SK-N-SH (cell line): ENCODE measurements around the gene CYTH3. TPM values are rescaled to one million over a fixed set of nuclear protein-coding genes. Genes with fewer than 3 reads are reported as not detected.

Experiments used
- CTCF ChIA-PET: fragments of 300-600, 350-600 bp; formaldehyde crosslinking; extraction: SDS; loops from one replicate; lab custom pipeline; 2021; lab: Yijun Ruan, JAX
- POLR2A ChIA-PET: fragments of 350-600 bp; sonication (Branson Sonifier 250); formaldehyde crosslinking; extraction: SDS; loops from one replicate; lab custom pipeline; 2020; ENCODE audit warnings: antibody characterized with exemption, inconsistent platforms; lab: Yijun Ruan, JAX
- DNase-seq: peaks from one replicate; pipeline ENCODE4 v3.0.0; 2012
- H2AFZ ChIP-seq: fragments of 200-600 bp; sonication (generic); 2 replicates; pipeline ENCODE4 v1.8.1; 2016; ENCODE audit warnings: antibody characterized with exemption, mild to moderate bottlenecking, low read depth
- H3F3A ChIP-seq: fragments of 200-600 bp; sonication (generic); replicated peaks from 2 replicates; pipeline ENCODE3; 2016; ENCODE audit warnings: antibody characterized with exemption, mild to moderate bottlenecking; ENCODE audit not compliant: insufficient read depth
- H3K27ac ChIP-seq, 2 experiments: fragments of 200-500 bp in 1 of 2; fragments of 200-600 bp in 1 of 2; sonication (Bioruptor generic) in 1 of 2; sonication (generic), shearing (Covaris generic) in 1 of 2; 2 replicates each; pipeline versions ENCODE4 v1.5.1 to v1.6.1; 2014 to 2016; ENCODE audit warnings: low read depth in 2 of 2, inconsistent platforms in 1 of 2, low read length in 1 of 2, mild to moderate bottlenecking in 1 of 2, mixed read lengths in 1 of 2
- H3K27me3 ChIP-seq: fragments of 200-600 bp; sonication (generic), shearing (Covaris generic); 2 replicates; pipeline ENCODE4 v1.6.1; 2016; ENCODE audit warnings: mixed run types; ENCODE audit not compliant: insufficient read depth
- H3K36me3 ChIP-seq, 2 experiments: fragments of 200-500 bp in 1 of 2; fragments of 200-600 bp in 1 of 2; sonication (Bioruptor generic) in 1 of 2; sonication (generic) in 1 of 2; replicated peaks in 1 of 2; 2 replicates each; pipeline versions ENCODE3 to v1.5.1; 2014 to 2016; ENCODE audit warnings: low read length in 1 of 2, mild to moderate bottlenecking in 1 of 2; ENCODE audit not compliant: insufficient read depth in 2 of 2, control insufficient read depth in 1 of 2
- H3K4me1 ChIP-seq, 2 experiments: fragments of 200-500 bp in 1 of 2; fragments of 200-600 bp in 1 of 2; sonication (Bioruptor generic) in 1 of 2; sonication (generic), shearing (Covaris generic) in 1 of 2; 2 replicates each; pipeline versions ENCODE4 v1.5.1 to v1.6.1; 2014 to 2016; ENCODE audit warnings: low read depth in 1 of 2, low read length in 1 of 2, mixed run types in 1 of 2; ENCODE audit not compliant: insufficient read depth in 2 of 2, control insufficient read depth in 1 of 2
- H3K4me2 ChIP-seq: fragments of 200-600 bp; sonication (generic), shearing (Covaris generic); 2 replicates; pipeline ENCODE4 v1.6.1; 2017; ENCODE audit warnings: mixed run types
- H3K4me3 ChIP-seq, 2 experiments: fragments of 200-500 bp in 1 of 2; fragments of 200-600 bp in 1 of 2; sonication (Bioruptor generic) in 1 of 2; sonication (generic), shearing (Covaris generic) in 1 of 2; 2 replicates each; pipeline versions ENCODE4 v1.5.1 to v1.8.1; 2014 to 2016; ENCODE audit warnings: low read depth in 2 of 2, inconsistent platforms in 1 of 2, low read length in 1 of 2, mild to moderate bottlenecking in 1 of 2, mixed read lengths in 1 of 2, moderate library complexity in 1 of 2
- H3K79me2 ChIP-seq: fragments of 200-600 bp; sonication (generic); 2 replicates; pipeline ENCODE4 v1.8.1; 2017; ENCODE audit warnings: mild to moderate bottlenecking; ENCODE audit not compliant: insufficient read depth
- H3K9ac ChIP-seq: fragments of 200-600 bp; sonication (generic); 2 replicates; pipeline ENCODE4 v1.6.1; 2017; ENCODE audit warnings: mixed run types
- H3K9me2 ChIP-seq: fragments of 200-600 bp; sonication (generic); 2 replicates; pipeline ENCODE4 v1.6.1; 2017; ENCODE audit warnings: mixed run types
- H3K9me3 ChIP-seq: fragments of 200-600 bp; sonication (generic); 2 replicates; pipeline ENCODE4 v1.6.1; 2017; ENCODE audit warnings: mixed run types, mild to moderate bottlenecking, moderate library complexity
- H4K20me1 ChIP-seq: fragments of 200-600 bp; sonication (generic); 2 replicates; pipeline ENCODE4 v1.6.1; 2017; ENCODE audit warnings: mild to moderate bottlenecking, mixed run types; ENCODE audit not compliant: insufficient read depth
- ELF1 ChIP-seq: IDR thresholded peaks from 2 replicates; pipeline ENCODE4 v1.4.0; 2012
- EZH2phosphoT487 ChIP-seq: fragments of 200-600 bp; sonication (generic); IDR thresholded peaks from 2 replicates; pipeline ENCODE4 v1.6.1; 2017; ENCODE audit warnings: low read depth, mixed run types, mild to moderate bottlenecking, antibody characterized with exemption, moderate library complexity, borderline replicate concordance
- FOXM1 ChIP-seq: IDR thresholded peaks from 2 replicates; pipeline ENCODE4 v1.4.0; 2012; ENCODE audit warnings: low read depth, mild to moderate bottlenecking
- GATA2 ChIP-seq: sonication (generic); formaldehyde crosslinking; IDR thresholded peaks from 2 replicates; pipeline ENCODE4 v1.5.0; 2020; ENCODE audit warnings: mild to moderate bottlenecking, missing genetic modification reagents
- NRF1 ChIP-seq: IDR thresholded peaks from 2 replicates; pipeline ENCODE4 v1.6.1; 2012; ENCODE audit warnings: low read depth, mild to moderate bottlenecking, low read length
- PBX3 ChIP-seq: IDR thresholded peaks from 2 replicates; pipeline ENCODE4; 2012
- POLR2AphosphoS5 ChIP-seq: IDR thresholded peaks from 2 replicates; pipeline ENCODE4 v1.6.1; 2012; ENCODE audit warnings: low read depth, low read length
- REST ChIP-seq: IDR thresholded peaks from 2 replicates; pipeline ENCODE4 v1.6.1; 2012; ENCODE audit warnings: mild to moderate bottlenecking, low read depth, low read length, moderate library complexity
- RFX5 ChIP-seq: IDR thresholded peaks from 2 replicates; pipeline ENCODE4 v1.6.1; 2012; ENCODE audit warnings: mild to moderate bottlenecking, improper control_type of control experiment, low read length
- RXRA ChIP-seq: IDR thresholded peaks from 2 replicates; pipeline ENCODE4 v1.4.0; 2012; ENCODE audit warnings: low read depth, mild to moderate bottlenecking, borderline replicate concordance
- SMC3 ChIP-seq: IDR thresholded peaks from 2 replicates; pipeline ENCODE4 v1.6.1; 2012; ENCODE audit warnings: low read depth, low read length, improper control_type of control experiment
- TCF12 ChIP-seq: IDR thresholded peaks from 2 replicates; pipeline ENCODE4 v1.4.0; 2012
- TEAD4 ChIP-seq: IDR thresholded peaks from 2 replicates; pipeline ENCODE4 v1.4.0; 2012; ENCODE audit warnings: mild to moderate bottlenecking, borderline replicate concordance; ENCODE audit not compliant: insufficient read depth
- USF1 ChIP-seq: IDR thresholded peaks from 2 replicates; pipeline ENCODE4 v1.4.0; 2012; ENCODE audit warnings: low read depth, borderline replicate concordance
- WGBS: methylation state at CpG from one replicate; pipeline ENCODE4 v1.1.6; 2017; ENCODE audit warnings: low lambda C conversion rate; 5-methylcytosine and 5-hydroxymethylcytosine counted together
- polyA plus RNA-seq, 3 experiments: library from polyadenylated mRNA; depleted of rRNA; stranded (reverse); fragments of >200 nt; gene quantifications; 2 replicates each; pipeline ENCODE4 v1.2.3, GENCODE V29; 2012
- TF ChIP-seq, protein P1 (sequence below): fragments of 200-600 bp; sonication (generic); IDR thresholded peaks from 2 replicates; pipeline ENCODE4 v1.6.1; 2017; ENCODE audit warnings: antibody characterized with exemption, mild to moderate bottlenecking, moderate library complexity
- TF ChIP-seq, protein P2 (sequence below): IDR thresholded peaks from 2 replicates; pipeline ENCODE4 v1.4.0; 2012; ENCODE audit warnings: low read depth
- TF ChIP-seq, protein P3 (sequence below): fragments of 150-350 bp; IDR thresholded peaks from 2 replicates; pipeline ENCODE4 v1.6.1; 2016; ENCODE audit warnings: mild to moderate bottlenecking, low read depth, low read length

The CYTH3 gene
- polyA plus RNA-seq, 1 of the 3 experiments (the other 2 are of a cell fraction): 55.1 TPM

GRCh38 chr7:6284461-6285360, 12.3 kb upstream of the CYTH3 start:
- H3K79me2 ChIP-seq: no peaks in the 10 kb centered on the region
- peaks cover 19% of the 10 kb centered on the region for H3F3A ChIP-seq
- no peak overlapping the region for H3K9ac ChIP-seq
- H3K27ac ChIP-seq: peak overlapping the region in 1 of 2 experiments; percentile 89; a peak in 1 of 4 replicates
- no peak overlapping the region for H2AFZ ChIP-seq
- no peaks in the 10 kb centered on the region for H3K9me2 ChIP-seq
- WGBS: 82% methylated on average over 20 of the region's 20 CpGs
- no peaks in the 10 kb centered on the region for H3K27me3 ChIP-seq
- no peaks in the 10 kb centered on the region for H4K20me1 ChIP-seq
- POLR2A ChIA-PET: no interaction called here
- no peak overlapping the region for H3K4me2 ChIP-seq
- CTCF ChIA-PET: interaction anchor here (0.8 to 2.3 kb wide), 2 partner anchors 33 to 125 kb away, joined by 3 to 9 read pairs; no protein-coding TSS in a partner anchor
- DNase-seq: no peak
- H3K9me3 ChIP-seq: no peaks in the 10 kb centered on the region
- H3K36me3 ChIP-seq: no peaks in the 10 kb centered on the region
- peaks cover 0 to 4% of the 10 kb centered on the region in 2 experiments; a peak in 2 of 4 replicates for H3K4me1 ChIP-seq
- H3K4me3 ChIP-seq: no peak overlapping the region
- TF ChIP-seq EZH2phosphoT487 (no peak), TEAD4 (no peak), NRF1 (no peak), SMC3 (no peak), PBX3 (no peak), TCF12 (no peak), RXRA (no peak), GATA2 (CRISPR knock-in tag) (no peak)
- TF ChIP-seq, protein P1, sequence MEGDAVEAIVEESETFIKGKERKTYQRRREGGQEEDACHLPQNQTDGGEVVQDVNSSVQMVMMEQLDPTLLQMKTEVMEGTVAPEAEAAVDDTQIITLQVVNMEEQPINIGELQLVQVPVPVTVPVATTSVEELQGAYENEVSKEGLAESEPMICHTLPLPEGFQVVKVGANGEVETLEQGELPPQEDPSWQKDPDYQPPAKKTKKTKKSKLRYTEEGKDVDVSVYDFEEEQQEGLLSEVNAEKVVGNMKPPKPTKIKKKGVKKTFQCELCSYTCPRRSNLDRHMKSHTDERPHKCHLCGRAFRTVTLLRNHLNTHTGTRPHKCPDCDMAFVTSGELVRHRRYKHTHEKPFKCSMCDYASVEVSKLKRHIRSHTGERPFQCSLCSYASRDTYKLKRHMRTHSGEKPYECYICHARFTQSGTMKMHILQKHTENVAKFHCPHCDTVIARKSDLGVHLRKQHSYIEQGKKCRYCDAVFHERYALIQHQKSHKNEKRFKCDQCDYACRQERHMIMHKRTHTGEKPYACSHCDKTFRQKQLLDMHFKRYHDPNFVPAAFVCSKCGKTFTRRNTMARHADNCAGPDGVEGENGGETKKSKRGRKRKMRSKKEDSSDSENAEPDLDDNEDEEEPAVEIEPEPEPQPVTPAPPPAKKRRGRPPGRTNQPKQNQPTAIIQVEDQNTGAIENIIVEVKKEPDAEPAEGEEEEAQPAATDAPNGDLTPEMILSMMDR: no peak

DNA sequence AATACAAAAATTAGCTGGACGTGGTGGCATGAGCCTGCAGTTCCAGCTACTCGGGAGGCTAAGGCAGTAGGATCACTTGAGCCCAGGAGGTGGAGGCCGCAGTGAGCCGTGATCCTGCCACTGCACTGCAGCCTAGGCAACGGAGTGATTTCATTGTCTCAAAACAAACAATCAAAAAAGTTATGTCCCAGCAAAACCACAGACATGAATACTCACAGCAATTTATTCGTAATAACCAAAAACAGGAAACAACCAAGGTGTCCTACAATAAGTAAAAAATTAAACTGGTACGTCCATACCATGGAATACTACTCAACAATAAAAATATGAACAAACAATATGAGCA, 11.6 kb upstream of the CYTH3 start:
- DNase-seq: no peak
- Histone ChIP-seq H3K4me2 (no peak overlapping the region), H2AFZ (no peak overlapping the region), H3K4me3 (no peak overlapping the region), H3K4me1 (peaks cover 0 to 4% of the 10 kb centered on the region in 2 experiments; a peak in 2 of 4 replicates), H3F3A (peaks cover 19% of the 10 kb centered on the region), H3K27me3 (no peaks in the 10 kb centered on the region), H3K9me3 (no peaks in the 10 kb centered on the region), H3K36me3 (no peaks in the 10 kb centered on the region), H3K27ac (peak overlapping the region in 1 of 2 experiments; percentile 89; a peak in 2 of 4 replicates), H3K9ac (peak overlapping the region; percentile 29; the same call in 1 of the 2 replicates), H4K20me1 (no peaks in the 10 kb centered on the region), H3K9me2 (no peaks in the 10 kb centered on the region), H3K79me2 (no peaks in the 10 kb centered on the region)
- TF ChIP-seq, protein P2, sequence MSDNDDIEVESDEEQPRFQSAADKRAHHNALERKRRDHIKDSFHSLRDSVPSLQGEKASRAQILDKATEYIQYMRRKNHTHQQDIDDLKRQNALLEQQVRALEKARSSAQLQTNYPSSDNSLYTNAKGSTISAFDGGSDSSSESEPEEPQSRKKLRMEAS: no peak
- TF ChIP-seq, protein P3, sequence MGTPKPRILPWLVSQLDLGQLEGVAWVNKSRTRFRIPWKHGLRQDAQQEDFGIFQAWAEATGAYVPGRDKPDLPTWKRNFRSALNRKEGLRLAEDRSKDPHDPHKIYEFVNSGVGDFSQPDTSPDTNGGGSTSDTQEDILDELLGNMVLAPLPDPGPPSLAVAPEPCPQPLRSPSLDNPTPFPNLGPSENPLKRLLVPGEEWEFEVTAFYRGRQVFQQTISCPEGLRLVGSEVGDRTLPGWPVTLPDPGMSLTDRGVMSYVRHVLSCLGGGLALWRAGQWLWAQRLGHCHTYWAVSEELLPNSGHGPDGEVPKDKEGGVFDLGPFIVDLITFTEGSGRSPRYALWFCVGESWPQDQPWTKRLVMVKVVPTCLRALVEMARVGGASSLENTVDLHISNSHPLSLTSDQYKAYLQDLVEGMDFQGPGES: no peak
- TF ChIP-seq USF1: no peak
- no peak for TF ChIP-seq GATA2 (CRISPR knock-in tag)
- TF ChIP-seq POLR2AphosphoS5: no peak
- TF ChIP-seq RFX5: no peak
- TF ChIP-seq REST: no peak
- TF ChIP-seq FOXM1: no peak
- no peak for TF ChIP-seq ELF1
- TF ChIP-seq NRF1: no peak
- ChIA-PET CTCF (interaction anchor here (1.7 to 2.3 kb wide), 2 partner anchors 10 to 124 kb away, joined by 5 to 9 read pairs; no protein-coding TSS in a partner anchor), POLR2A (no interaction called here)
- 87% methylated on average over 7 of the region's 7 CpGs for WGBS
